Esophagus muscularis mucosa (tissue), 4 donors: ENCODE measurements around the gene SLC9A8.

Experiments
- CTCF ChIP-seq, 3 experiments: fragments of 200-600 bp in 2 of 3; fragments of 450-650 bp in 1 of 3; sonication (generic) in 2 of 3; IDR thresholded peaks; one replicate each; pipeline ENCODE4 v1.5.1; 2017 to 2019; ENCODE audit warnings: antibody characterized with exemption in 3 of 3, mild to moderate bottlenecking in 2 of 3, moderate library complexity in 1 of 3
- EP300 ChIP-seq: sonication (generic); formaldehyde crosslinking; IDR thresholded peaks from one replicate; pipeline ENCODE4 v1.6.1; 2017; ENCODE audit warnings: antibody characterized with exemption
- POLR2A ChIP-seq: fragments of 450-650 bp; IDR thresholded peaks from one replicate; pipeline ENCODE4 v1.6.1; 2017; ENCODE audit warnings: antibody characterized with exemption, moderate library complexity, mild to moderate bottlenecking, low read depth
- POLR2AphosphoS5 ChIP-seq, 2 donors: sonication (generic); formaldehyde crosslinking; IDR thresholded peaks; one replicate each; pipeline ENCODE4 v1.6.1; 2017; ENCODE audit warnings: antibody characterized with exemption in 2 of 2

- TF ChIP-seq CTCF (IDR thresholded peaks at IDR 0.05) (no peak), POLR2AphosphoS5 (IDR thresholded peaks at IDR 0.05) (no peak), POLR2A (no peak), EP300 (no peak)
Observed at GRCh38 chr20:49918446-49918845, 105.8 kb downstream of the SLC9A8 start.
